A549 treated with CpdA at 1 μM for 4 hours (cell line): ENCODE data around the gene MYO1E. TPM values are rescaled to one million over a fixed set of nuclear protein-coding genes. Genes with fewer than 3 reads are reported as not detected.

Source experiments
- total RNA-seq: library from RNA; stranded (reverse); fragments of 200-300 nt; extraction: Qiagen RNA extraction; gene quantifications from 5 replicates; pipeline ENCODE4 v1.2.3, GENCODE V29; 2022; ENCODE audit warnings: low read depth

Gene MYO1E
- total RNA-seq = 177 to 223 TPM (median 211 TPM) in 5 replicates

GRCh38 chr15:59372352-59373211, at the start of gene MYO1E:
Gene MYO1E (minus strand): TSS chr15:59372871. CDS start chr15:59372500, 371 bp downstream.

GRCh38 chr15:59206623-59207183, 166.0 kb downstream of the MYO1E start, which contains the start of gene LDHAL6B:
Gene LDHAL6B (plus strand): TSS chr15:59206843. CDS start chr15:59206941, 98 bp downstream.

GRCh38 chr15:59104912-59105732, 267.5 kb downstream of the MYO1E start, which contains the start of gene CCNB2:
Gene CCNB2 (plus strand): TSS chr15:59105146. CDS start chr15:59105269, 123 bp downstream.

Other genes with a start within 250 kb of the MYO1E start
- gene LDHAL6B, start 166.0 kb downstream of the MYO1E start, total RNA-seq = not detected in 5 replicates
- gene FAM81A, start 65.3 kb upstream of the MYO1E start, total RNA-seq = 11.0 to 14.6 TPM (median 13.6 TPM) in 5 replicates
- gene GCNT3, start 238.9 kb upstream of the MYO1E start, total RNA-seq = 149 to 187 TPM (median 170 TPM) in 5 replicates